SU-DHL-6 (cell line): ENCODE results near the gene DACH1.

Source experiments
- H2AFZ ChIP-seq: fragments of 200-600 bp; sonication (generic); 2 replicates; pipeline ENCODE4 v1.6.1; 2014; ENCODE audit warnings: low read depth, mild to moderate bottlenecking, moderate library complexity, mixed read lengths, antibody characterized with exemption, low read length; ENCODE audit not compliant: severe bottlenecking
- H3F3A ChIP-seq: fragments of 200-600 bp; shearing (Covaris generic); 2 replicates; pipeline ENCODE4 v1.6.0; 2016; ENCODE audit warnings: antibody characterized with exemption, mild to moderate bottlenecking; ENCODE audit not compliant: insufficient read depth
- H3K27ac ChIP-seq: fragments of 200-600 bp; sonication (generic); 2 replicates; pipeline ENCODE4 v1.5.1; 2016; ENCODE audit warnings: low read depth, mild to moderate bottlenecking, low read length, moderate library complexity, mixed read lengths
- H3K27me3 ChIP-seq: fragments of 200-600 bp; sonication (generic), shearing (Covaris generic); 2 replicates; pipeline ENCODE4 v1.6.0; 2014; ENCODE audit warnings: mild to moderate bottlenecking, low read length
- H3K36me3 ChIP-seq: fragments of 200-600 bp; sonication (generic); 2 replicates; pipeline ENCODE4 v1.6.1; 2014; ENCODE audit warnings: mild to moderate bottlenecking, low read length, mixed read lengths
- H3K4me2 ChIP-seq: fragments of 300-600, 200-600 bp; shearing (Covaris generic), sonication (generic); 2 replicates; pipeline ENCODE4 v1.6.0; 2014; ENCODE audit warnings: low read length, low read depth, mild to moderate bottlenecking; ENCODE audit not compliant: poor library complexity, severe bottlenecking
- H3K4me3 ChIP-seq: fragments of 200-600 bp; sonication (generic); 2 replicates; pipeline ENCODE4 v1.5.1; 2014; ENCODE audit warnings: antibody characterized with exemption, low read length, mild to moderate bottlenecking, mixed read lengths; ENCODE audit not compliant: insufficient read depth, poor library complexity, severe bottlenecking
- H3K79me2 ChIP-seq: fragments of 200-600 bp; sonication (generic); 2 replicates; pipeline ENCODE4 v1.6.1; 2014; ENCODE audit warnings: mild to moderate bottlenecking, low read length, moderate library complexity; ENCODE audit not compliant: insufficient read depth
- H3K9ac ChIP-seq: fragments of 200-600 bp; sonication (generic); 2 replicates; pipeline ENCODE4 v1.7.0; 2014; ENCODE audit warnings: mild to moderate bottlenecking, low read length
- H3K9me2 ChIP-seq: fragments of 200-600 bp; sonication (generic); replicated peaks from 2 replicates; pipeline ENCODE4 v1.6.1; 2014; ENCODE audit warnings: low read length; ENCODE audit not compliant: insufficient read depth
- H3K9me3 ChIP-seq: fragments of 200-600 bp; sonication (generic); 2 replicates; pipeline ENCODE4 v1.6.1; 2014; ENCODE audit warnings: low read length, mixed read lengths; ENCODE audit not compliant: insufficient read depth
- H4K20me1 ChIP-seq: fragments of 200-600 bp; sonication (generic); 2 replicates; pipeline ENCODE4 v1.6.1; 2014; ENCODE audit warnings: low read depth, mild to moderate bottlenecking, antibody characterized with exemption, low read length, moderate library complexity, mixed read lengths
- CTCF ChIP-seq: fragments of 200-600 bp; sonication (generic); IDR thresholded peaks from one replicate; pipeline ENCODE4 v1.5.1; 2017; ENCODE audit warnings: antibody characterized with exemption, mild to moderate bottlenecking, low read length, moderate library complexity; ENCODE audit not compliant: insufficient read depth, poor library complexity, severe bottlenecking
- EZH2phosphoT487 ChIP-seq: fragments of 200-600 bp; sonication (generic), shearing (Covaris generic); conservative IDR thresholded peaks from 2 replicates; pipeline ENCODE4 v1.6.1; 2018; ENCODE audit warnings: mild to moderate bottlenecking, antibody characterized with exemption, low read length, moderate library complexity, mixed read lengths

DACH1 gene

GRCh38 chr13:71875823-71876222 is 8.8 kb upstream of the DACH1 start:
- Histone ChIP-seq H3K4me3 (no peak overlapping the region), H3K27me3 (no peaks in the 10 kb centered on the region), H3K9ac (no peak overlapping the region), H2AFZ (no peak overlapping the region), H3K27ac (no peak overlapping the region), H3K4me2 (no peak overlapping the region), H3K79me2 (no peaks in the 10 kb centered on the region), H3K9me2 (no peaks in the 10 kb centered on the region), H3K36me3 (no peaks in the 10 kb centered on the region), H3F3A (no peaks in the 10 kb centered on the region), H3K9me3 (no peaks in the 10 kb centered on the region), H4K20me1 (no peaks in the 10 kb centered on the region)
- no peak for TF ChIP-seq CTCF
- no peak for TF ChIP-seq EZH2phosphoT487

- Histone ChIP-seq H4K20me1 (no peaks in the 10 kb centered on the region), H3K9ac (no peak overlapping the region), H3K9me2 (no peaks in the 10 kb centered on the region), H3K36me3 (no peaks in the 10 kb centered on the region), H3K27me3 (no peaks in the 10 kb centered on the region), H3K27ac (no peak overlapping the region), H3K9me3 (no peaks in the 10 kb centered on the region), H2AFZ (no peak overlapping the region), H3K79me2 (no peaks in the 10 kb centered on the region), H3F3A (no peaks in the 10 kb centered on the region), H3K4me3 (no peak overlapping the region), H3K4me2 (no peak overlapping the region)
- TF ChIP-seq CTCF (no peak), EZH2phosphoT487 (no peak)
Observed at GRCh38 chr13:71874458-71874857, 7.5 kb upstream of the DACH1 start.

GRCh38 chr13:71873418-71874247 is 6.6 kb upstream of the DACH1 start:
- H3K27me3 ChIP-seq, result no peaks in the 10 kb centered on the region
- H3K4me2 ChIP-seq, result no peak overlapping the region
- no peak overlapping the region for H3K9ac ChIP-seq
- TF ChIP-seq EZH2phosphoT487 (no peak), CTCF (no peak)
- H3K27ac ChIP-seq, result no peak overlapping the region
- H3K9me3 ChIP-seq, result no peaks in the 10 kb centered on the region
- H3K9me2 ChIP-seq, result no peaks in the 10 kb centered on the region
- H3F3A ChIP-seq, result no peaks in the 10 kb centered on the region
- no peak overlapping the region for H3K4me3 ChIP-seq
- no peaks in the 10 kb centered on the region for H3K36me3 ChIP-seq
- H3K79me2 ChIP-seq, result no peaks in the 10 kb centered on the region
- no peaks in the 10 kb centered on the region for H4K20me1 ChIP-seq
- no peak overlapping the region for H2AFZ ChIP-seq
